GM10266 (cell line): Measurements from ENCODE around the gene PTPRU.
A peak's percentile ranks its signal among the peaks of the same experiment; 100 is the strongest.

ENCODE experiments used
- DNase-seq: peaks from one replicate; pipeline ENCODE4 v3.0.0; 2012; ENCODE audit errors: extremely low spot score
- CTCF ChIP-seq: IDR thresholded peaks from 2 replicates; pipeline ENCODE4 v1.5.1; 2012; ENCODE audit warnings: mild to moderate bottlenecking, low read depth; ENCODE audit not compliant: control insufficient read depth, insufficient read depth; ENCODE audit errors: missing control alignments

PTPRU gene

GRCh38 chr1:29222686-29223085 lies 13.6 kb upstream of the PTPRU start:
- TF ChIP-seq CTCF = no peak
- no peak for DNase-seq

GRCh38 chr1:29223521-29223920 lies 12.8 kb upstream of the PTPRU start:
- DNase-seq = no peak
- TF ChIP-seq CTCF = no peak

- no peak for DNase-seq
- TF ChIP-seq CTCF = no peak
Observed at GRCh38 chr1:29224356-29224837, 11.9 kb upstream of the PTPRU start.

- DNase-seq = no peak
- no peak for TF ChIP-seq CTCF
Observed at GRCh38 chr1:29225361-29225760, 11.0 kb upstream of the PTPRU start.

- DNase-seq = no peak
- TF ChIP-seq CTCF = no peak
Observed at GRCh38 chr1:29227511-29227910, 8.8 kb upstream of the PTPRU start.

GRCh38 chr1:29230204-29230552 lies 6.1 kb upstream of the PTPRU start:
- no peak for DNase-seq
- TF ChIP-seq CTCF = no peak

- TF ChIP-seq CTCF = peak; percentile 40
- peak; percentile 97 for DNase-seq
Observed at GRCh38 chr1:29230553-29231378, 5.6 kb upstream of the PTPRU start, which contains the start of gene MECR. Gene MECR, minus strand, starts transcription at chr1:29230934. Its CDS starts 28 bp downstream, at chr1:29230906.
